Islet precursor cell (in vitro differentiated cells): ENCODE results near the gene TAL1.

Experiments used
- DNase-seq: peaks from one replicate; pipeline ENCODE4 v3.0.0-alpha.2; 2018

The TAL1 gene

GRCh38 chr1:47186267-47187185 is 45.5 kb downstream of the TAL1 start:
- peak; percentile 46 for DNase-seq

- DNase-seq = peak; percentile 46
Observed at GRCh38 chr1:47184822-47185677, 47.0 kb downstream of the TAL1 start.

- peak; percentile 44 for DNase-seq
Observed at GRCh38 chr1:47184090-47184821, 47.8 kb downstream of the TAL1 start.

- DNase-seq = peak; percentile 36
Observed at GRCh38 chr1:47183308-47184089, 48.5 kb downstream of the TAL1 start.

GRCh38 chr1:47182676-47183235 is 49.3 kb downstream of the TAL1 start:
- peak; percentile 46 for DNase-seq

GRCh38 chr1:47181955-47182675 is 49.9 kb downstream of the TAL1 start:
- no peak for DNase-seq

GRCh38 chr1:47181095-47181954 is 50.7 kb downstream of the TAL1 start:
- no peak for DNase-seq

- DNase-seq = no peak
Observed at GRCh38 chr1:47180603-47181094, 51.4 kb downstream of the TAL1 start.

GRCh38 chr1:47179988-47180563 is 51.9 kb downstream of the TAL1 start:
- no peak for DNase-seq

GRCh38 chr1:47179017-47179987 is 52.7 kb downstream of the TAL1 start:
- peak; percentile 97 for DNase-seq

GRCh38 chr1:47178654-47179016 is 53.4 kb downstream of the TAL1 start:
- no peak for DNase-seq

GRCh38 chr1:47178020-47178419 is 54.0 kb downstream of the TAL1 start:
- DNase-seq = no peak

- peak; percentile 82 for DNase-seq
Observed at GRCh38 chr1:47175227-47175934, 56.6 kb downstream of the TAL1 start.

GRCh38 chr1:47174656-47175020 is 57.4 kb downstream of the TAL1 start:
- no peak for DNase-seq

GRCh38 chr1:47172782-47173181 is 59.2 kb downstream of the TAL1 start:
- no peak for DNase-seq
